GM18907 (cell line): ENCODE measurements around the gene KLHL29.

ENCODE experiments used
- ATAC-seq: cut with Tn5 transposase; IDR thresholded peaks from one replicate; pipeline ENCODE4 v1.9.1; 2021; ENCODE audit warnings: mild to moderate bottlenecking, moderate library complexity; ENCODE audit not compliant: unreplicated experiment

The KLHL29 gene

GRCh38 chr2:23563673-23564614 lies 179.0 kb downstream of the KLHL29 start:
- no peak for ATAC-seq

GRCh38 chr2:23564615-23564960 lies 179.6 kb downstream of the KLHL29 start:
- no peak for ATAC-seq

- no peak for ATAC-seq
These were observed 180.4 kb downstream of the KLHL29 start for GRCh38 chr2:23565374-23565773.

- ATAC-seq = no peak
These were observed 180.8 kb downstream of the KLHL29 start for GRCh38 chr2:23565814-23566213.

- ATAC-seq = no peak
These were observed 181.5 kb downstream of the KLHL29 start for GRCh38 chr2:23566241-23567142.

GRCh38 chr2:23567161-23567756 lies 182.3 kb downstream of the KLHL29 start:
- no peak for ATAC-seq

GRCh38 chr2:23568211-23568610 lies 183.2 kb downstream of the KLHL29 start:
- no peak for ATAC-seq

- ATAC-seq = no peak
These were observed 183.7 kb downstream of the KLHL29 start for GRCh38 chr2:23568626-23569190.

- no peak for ATAC-seq
These were observed 184.9 kb downstream of the KLHL29 start for GRCh38 chr2:23569761-23570365.

GRCh38 chr2:23571085-23571484 lies 186.1 kb downstream of the KLHL29 start:
- ATAC-seq = no peak

GRCh38 chr2:23571527-23572282 lies 186.7 kb downstream of the KLHL29 start:
- no peak for ATAC-seq

- ATAC-seq = no peak
These were observed 190.1 kb downstream of the KLHL29 start for GRCh38 chr2:23574919-23575654.

- ATAC-seq = no peak
These were observed 194.1 kb downstream of the KLHL29 start for GRCh38 chr2:23578964-23579671.

- ATAC-seq = no peak
These were observed 194.7 kb downstream of the KLHL29 start for GRCh38 chr2:23579674-23580073.

GRCh38 chr2:23583467-23583866 lies 198.5 kb downstream of the KLHL29 start:
- ATAC-seq = no peak

- no peak for ATAC-seq
These were observed 199.2 kb downstream of the KLHL29 start for GRCh38 chr2:23584054-23584745.

GRCh38 chr2:23585273-23586170 lies 200.5 kb downstream of the KLHL29 start:
- no peak for ATAC-seq
